Myocyte (in vitro differentiated cells): ENCODE data around the gene CLTC. TPM values are rescaled to one million over a fixed set of nuclear protein-coding genes. Genes with fewer than 3 reads are reported as not detected.
"Not testable (repeated sequence)": the region's sequence is repeated elsewhere in the genome, so short reads cannot be mapped to it uniquely, and the experiment has no call there.

Source experiments
- DNase-seq: peaks from one replicate; pipeline ENCODE4 v3.0.0-alpha.2; 2012; ENCODE audit warnings: low read depth
- total RNA-seq: library from RNA; depleted of rRNA; stranded (reverse); fragments of >200 nt; gene quantifications from 2 replicates; pipeline ENCODE4 v1.2.3, GENCODE V29; 2014

The CLTC gene
- total RNA-seq, 1 donor from 2014 or later: 354 TPM

- DNase-seq: no peak
Measured at GRCh38 chr17:59633658-59634359, 14.1 kb downstream of the CLTC start.

GRCh38 chr17:59634632-59635541 lies 15.2 kb downstream of the CLTC start:
- DNase-seq: no peak

- no peak for DNase-seq
Measured at GRCh38 chr17:59637611-59638310, 18.1 kb downstream of the CLTC start.

- DNase-seq: no peak
Measured at GRCh38 chr17:59638553-59638952, 18.9 kb downstream of the CLTC start.

GRCh38 chr17:59641799-59642484 lies 22.2 kb downstream of the CLTC start:
- peak; percentile 36 for DNase-seq

- no peak for DNase-seq
Measured at GRCh38 chr17:59642565-59642964, 22.9 kb downstream of the CLTC start.

- peak; percentile 52 for DNase-seq
Measured at GRCh38 chr17:59643159-59644140, 23.8 kb downstream of the CLTC start.

- DNase-seq: no peak
Measured at GRCh38 chr17:59647288-59647687, 27.6 kb downstream of the CLTC start.

- DNase-seq: no peak
Measured at GRCh38 chr17:59649886-59650285, 30.2 kb downstream of the CLTC start.

GRCh38 chr17:59650642-59651041 lies 30.9 kb downstream of the CLTC start:
- DNase-seq: no peak

- peak; percentile 51 for DNase-seq
Measured at GRCh38 chr17:59651346-59651745, 31.7 kb downstream of the CLTC start.

- peak; percentile 19 for DNase-seq
Measured at GRCh38 chr17:59652119-59652518, 32.4 kb downstream of the CLTC start.

- DNase-seq: not testable (repeated sequence)
Measured at GRCh38 chr17:59656624-59657023, 36.9 kb downstream of the CLTC start.

GRCh38 chr17:59666235-59666634 lies 46.5 kb downstream of the CLTC start:
- peak; percentile 59 for DNase-seq

GRCh38 chr17:59668816-59669215 lies 49.1 kb downstream of the CLTC start:
- DNase-seq: peak; percentile 64

GRCh38 chr17:59669411-59669810 lies 49.7 kb downstream of the CLTC start:
- no peak for DNase-seq

GRCh38 chr17:59669944-59670343 lies 50.2 kb downstream of the CLTC start:
- DNase-seq: no peak

GRCh38 chr17:59671386-59671785 lies 51.7 kb downstream of the CLTC start:
- no peak for DNase-seq

- no peak for DNase-seq
Measured at GRCh38 chr17:59675231-59675630, 55.5 kb downstream of the CLTC start.

GRCh38 chr17:59676716-59677115 lies 57.0 kb downstream of the CLTC start:
- no peak for DNase-seq
